ENCODE measurements around the gene EFCAB5. TPM values are rescaled to one million over a fixed set of nuclear protein-coding genes. Genes with fewer than 3 reads are reported as not detected.
"Not testable (repeated sequence)": the region's sequence is repeated elsewhere in the genome, so short reads cannot be mapped to it uniquely, and the experiment has no call there.

EFCAB5 gene
- total RNA-seq, 4 donors from 2014 or later: 0.46 to 0.47 TPM; not detected in 2

- DNase-seq (ENCODE audit: low spot score): no peak
- TF ChIP-seq, protein P1, sequence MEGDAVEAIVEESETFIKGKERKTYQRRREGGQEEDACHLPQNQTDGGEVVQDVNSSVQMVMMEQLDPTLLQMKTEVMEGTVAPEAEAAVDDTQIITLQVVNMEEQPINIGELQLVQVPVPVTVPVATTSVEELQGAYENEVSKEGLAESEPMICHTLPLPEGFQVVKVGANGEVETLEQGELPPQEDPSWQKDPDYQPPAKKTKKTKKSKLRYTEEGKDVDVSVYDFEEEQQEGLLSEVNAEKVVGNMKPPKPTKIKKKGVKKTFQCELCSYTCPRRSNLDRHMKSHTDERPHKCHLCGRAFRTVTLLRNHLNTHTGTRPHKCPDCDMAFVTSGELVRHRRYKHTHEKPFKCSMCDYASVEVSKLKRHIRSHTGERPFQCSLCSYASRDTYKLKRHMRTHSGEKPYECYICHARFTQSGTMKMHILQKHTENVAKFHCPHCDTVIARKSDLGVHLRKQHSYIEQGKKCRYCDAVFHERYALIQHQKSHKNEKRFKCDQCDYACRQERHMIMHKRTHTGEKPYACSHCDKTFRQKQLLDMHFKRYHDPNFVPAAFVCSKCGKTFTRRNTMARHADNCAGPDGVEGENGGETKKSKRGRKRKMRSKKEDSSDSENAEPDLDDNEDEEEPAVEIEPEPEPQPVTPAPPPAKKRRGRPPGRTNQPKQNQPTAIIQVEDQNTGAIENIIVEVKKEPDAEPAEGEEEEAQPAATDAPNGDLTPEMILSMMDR (IDR thresholded peaks at IDR 0.05): no peak
- no peak for ATAC-seq (ENCODE audit: low FRiP score)
Measured at GRCh38 chr17:30084788-30085187, 143.4 kb downstream of the EFCAB5 start.

GRCh38 chr17:30086896-30087295 is 145.5 kb downstream of the EFCAB5 start:
- TF ChIP-seq, protein P1 (IDR thresholded peaks at IDR 0.05): no peak
- ATAC-seq (ENCODE audit: low FRiP score): no peak

GRCh38 chr17:30087431-30087830 is 146.0 kb downstream of the EFCAB5 start:
- not testable (repeated sequence) for DNase-seq (ENCODE audit: low spot score); ATAC-seq (ENCODE audit: low FRiP score)

More at GRCh38 chr17:30086896-30087295, 145.5 kb downstream of the EFCAB5 start:
- DNase-seq (ENCODE audit: low spot score): no peak

- no peak for ATAC-seq (ENCODE audit: low FRiP score)
Measured at GRCh38 chr17:30091121-30091670, 149.8 kb downstream of the EFCAB5 start.

DNA sequence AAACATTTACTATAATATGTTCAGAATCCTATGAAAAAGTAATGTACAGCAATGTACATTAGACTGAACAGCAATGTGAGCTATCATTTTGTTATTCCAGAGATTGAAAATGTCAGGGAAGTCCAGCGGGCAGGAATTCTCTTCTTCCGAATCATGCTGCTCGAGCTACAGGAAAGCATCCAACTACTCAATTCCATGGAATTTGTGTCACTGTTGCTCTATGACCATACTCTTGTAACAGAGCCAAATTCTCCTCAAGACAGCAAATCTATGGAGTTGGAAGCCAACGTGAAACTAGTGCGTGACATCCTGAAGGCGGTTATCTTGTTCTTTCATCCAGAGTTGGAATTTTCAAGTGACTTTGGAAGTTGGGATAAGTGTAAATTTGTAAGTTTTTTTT is 150.3 kb downstream of the EFCAB5 start:
- TF ChIP-seq, protein P1 (IDR thresholded peaks at IDR 0.05): no peak
- no peak for DNase-seq (ENCODE audit: low spot score)
- ATAC-seq (ENCODE audit: low FRiP score): no peak

More at GRCh38 chr17:30091121-30091670, 149.8 kb downstream of the EFCAB5 start:
- TF ChIP-seq, protein P1 (IDR thresholded peaks at IDR 0.05): no peak
- DNase-seq (ENCODE audit: low spot score): no peak

DNA sequence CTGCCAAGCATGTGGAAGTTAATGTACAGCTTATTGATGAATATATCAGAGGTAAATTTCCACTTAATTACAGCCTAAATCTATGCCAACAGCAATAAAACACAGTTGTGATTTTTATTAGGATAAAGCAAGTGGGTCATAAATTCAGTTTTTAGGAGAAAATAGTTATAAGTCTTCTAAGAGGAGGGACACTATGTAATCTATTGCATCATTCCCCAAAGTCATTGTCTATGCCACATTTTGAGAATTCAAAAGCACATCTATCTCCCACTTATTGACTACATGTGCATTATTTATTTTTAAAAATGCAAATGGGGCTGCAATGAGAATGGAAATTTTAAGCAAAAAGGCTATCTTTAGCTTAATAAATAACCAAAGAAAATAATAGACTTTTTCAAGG is 151.5 kb downstream of the EFCAB5 start:
- ATAC-seq (ENCODE audit: low FRiP score) (no peak), DNase-seq (ENCODE audit: low spot score) (no peak)
- TF ChIP-seq, protein P1 (IDR thresholded peaks at IDR 0.05): no peak

- TF ChIP-seq, protein P1 (IDR thresholded peaks at IDR 0.05): peak in 1 of 3 donors; percentile 68
- DNase-seq (ENCODE audit: low spot score) (no peak), ATAC-seq (ENCODE audit: low FRiP score) (no peak)
Measured at GRCh38 chr17:30093463-30094147, 152.2 kb downstream of the EFCAB5 start.
